DMS114 treated with DMSO at 0.1 percent for 48 hours (cell line): ENCODE measurements around the gene RIMBP2.
"Not testable (repeated sequence)": the region's sequence is repeated elsewhere in the genome, so short reads cannot be mapped to it uniquely, and the experiment has no call there.

ENCODE experiments used
- DNase-seq: peaks from one replicate; lab custom pipeline; 2025; ENCODE audit not compliant: unreplicated experiment; lab: John Stamatoyannopoulos, UW

The RIMBP2 gene

DNA sequence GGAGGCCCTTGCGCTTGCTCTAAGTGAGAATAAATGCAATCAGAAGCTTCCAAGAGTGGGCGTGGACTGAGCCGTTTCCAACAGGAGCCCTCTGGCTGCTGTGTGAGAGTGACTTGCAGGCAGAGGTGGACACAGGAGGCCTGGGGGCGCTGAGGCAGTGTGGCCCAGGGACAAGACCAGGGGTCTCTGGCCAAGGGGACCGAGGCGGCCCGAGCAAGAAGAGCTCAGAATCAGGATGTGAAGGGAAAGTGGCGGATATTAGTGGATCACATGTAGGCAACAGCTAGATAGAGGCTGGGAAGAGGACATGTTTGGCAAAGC, 8.6 kb downstream of the RIMBP2 start:
- DNase-seq = no peak

DNA sequence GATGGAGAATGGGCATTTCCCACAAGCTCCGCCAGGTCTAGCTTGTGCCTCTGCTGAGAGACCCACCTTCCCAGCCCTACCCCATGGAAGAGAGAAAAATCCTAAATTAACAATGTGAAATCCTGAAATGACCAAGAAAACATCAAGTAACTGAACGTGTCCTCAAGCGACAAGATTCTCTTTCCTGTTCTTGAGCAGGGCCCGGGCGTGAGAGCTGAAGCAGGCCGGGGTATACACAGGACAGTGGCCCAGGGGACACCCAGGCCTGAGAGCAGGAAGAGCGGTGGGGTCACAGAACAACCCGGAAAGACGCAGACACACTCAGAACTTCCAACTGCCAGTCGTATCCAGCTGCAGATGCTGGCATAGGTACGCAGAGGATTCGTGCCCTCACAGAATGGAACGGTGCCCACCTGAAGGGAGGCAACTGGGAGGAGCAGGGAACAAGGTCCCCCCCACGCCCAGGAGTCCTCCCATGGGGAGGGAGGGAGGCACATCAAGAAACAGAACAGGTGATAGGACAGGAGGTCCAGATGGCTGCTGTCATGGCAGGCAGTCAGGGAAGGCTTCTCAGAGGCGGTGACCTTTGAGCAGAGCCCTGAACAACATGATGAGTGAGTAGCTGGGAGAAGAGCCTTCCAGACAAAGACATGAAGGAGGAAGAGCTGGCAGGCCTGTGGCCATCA, 9.1 kb downstream of the RIMBP2 start:
- no peak for DNase-seq

DNA sequence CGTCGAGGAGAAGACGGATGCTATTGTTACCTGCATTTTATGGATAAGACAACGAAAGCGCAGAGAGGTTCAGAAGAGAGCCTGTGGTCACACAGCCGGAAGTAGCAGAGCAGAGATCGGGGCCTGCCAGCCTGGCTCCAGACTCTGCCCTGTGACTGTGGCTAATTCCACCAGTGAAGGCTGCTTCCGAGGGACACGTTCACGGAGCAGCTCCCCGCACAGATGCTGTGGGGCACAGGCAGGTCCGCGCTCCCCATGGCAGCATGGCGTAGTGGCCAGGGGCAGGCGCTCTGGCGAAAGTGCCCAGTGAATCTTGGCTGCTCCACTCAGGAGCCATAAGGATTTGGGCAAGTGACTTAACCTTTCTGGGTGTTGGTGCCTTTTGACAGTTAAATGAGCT, 9.8 kb downstream of the RIMBP2 start:
- no peak for DNase-seq

DNA sequence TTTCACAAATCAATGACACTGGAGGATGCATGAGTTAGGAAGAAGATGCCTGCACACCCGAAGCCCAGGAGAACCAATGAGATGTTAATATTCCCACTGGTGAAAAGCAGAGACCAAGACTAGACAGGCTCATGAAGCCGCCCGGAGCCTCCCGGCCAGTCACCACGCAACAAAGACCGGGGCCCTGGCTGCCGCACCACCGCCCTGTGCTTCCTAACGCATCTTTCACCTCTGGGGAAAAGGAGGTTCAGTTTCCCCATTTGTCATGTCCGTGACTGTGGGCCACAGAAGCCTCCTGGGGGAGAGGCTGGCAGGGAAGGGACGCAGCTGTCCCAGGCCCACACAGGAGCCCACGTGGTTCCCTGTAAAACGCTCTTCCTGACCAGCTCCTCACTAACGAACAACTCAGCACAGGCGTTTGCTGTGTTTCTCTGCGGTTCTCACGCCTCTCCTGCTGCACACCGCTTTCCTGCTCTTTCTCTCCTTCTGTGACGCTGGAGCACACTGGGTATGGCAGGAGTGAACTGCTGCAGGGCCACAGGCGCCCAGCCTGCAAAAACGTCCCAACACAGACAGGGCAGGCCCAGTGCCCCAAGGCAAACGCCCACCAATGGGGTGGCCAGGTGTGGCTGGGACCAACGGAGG, 10.8 kb downstream of the RIMBP2 start:
- no peak for DNase-seq

DNA sequence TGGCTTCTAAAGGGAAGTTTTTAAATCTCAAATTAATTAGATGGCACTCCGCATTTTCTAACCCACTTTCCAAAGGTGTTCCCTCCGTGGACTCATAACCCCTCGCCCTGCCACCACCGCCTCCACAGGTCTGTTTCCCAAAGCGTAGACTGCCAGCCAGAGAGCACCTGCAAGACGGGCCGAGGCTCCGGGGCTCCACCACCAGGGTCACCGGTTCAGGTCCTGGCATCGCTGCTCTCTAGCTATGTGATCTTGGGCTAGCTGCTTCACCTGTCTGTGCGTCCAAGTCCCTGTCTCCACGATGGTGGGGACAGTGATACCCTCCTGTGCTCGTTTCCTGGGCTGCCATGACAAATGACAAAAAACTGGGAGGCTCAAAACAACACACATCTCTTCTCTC, 11.5 kb downstream of the RIMBP2 start:
- no peak for DNase-seq

DNA sequence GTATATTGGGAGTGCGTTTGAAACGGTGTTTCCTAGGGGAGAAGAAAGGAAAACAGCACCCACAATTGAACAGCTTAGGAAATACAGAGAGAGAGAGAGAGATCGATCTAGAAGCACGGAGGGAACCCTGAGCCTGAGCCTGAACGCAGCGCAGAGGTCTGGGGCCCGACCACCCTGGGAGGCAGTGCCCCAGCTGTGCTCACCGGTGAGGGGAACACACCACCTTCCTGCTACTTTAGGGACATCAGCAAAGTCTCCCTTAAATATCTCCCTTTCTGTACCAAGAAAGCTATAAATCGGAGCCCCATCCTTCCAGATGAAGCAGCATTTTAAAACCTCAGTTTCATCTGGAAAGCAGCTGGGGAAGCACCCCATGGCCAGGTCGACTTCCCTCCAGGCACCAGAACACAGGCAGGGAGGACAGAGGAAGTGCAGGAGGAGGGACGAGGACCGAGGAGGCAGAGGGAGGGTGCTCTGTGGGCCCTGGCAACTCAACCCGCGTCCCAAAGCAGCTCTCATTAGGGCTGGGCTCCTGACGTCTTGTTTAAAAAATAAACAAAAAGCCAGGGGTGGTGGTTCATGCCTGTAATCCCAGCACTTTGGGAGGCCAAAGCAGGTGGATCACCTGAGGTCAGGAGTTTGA, 12.2 kb downstream of the RIMBP2 start:
- DNase-seq = no peak

DNA sequence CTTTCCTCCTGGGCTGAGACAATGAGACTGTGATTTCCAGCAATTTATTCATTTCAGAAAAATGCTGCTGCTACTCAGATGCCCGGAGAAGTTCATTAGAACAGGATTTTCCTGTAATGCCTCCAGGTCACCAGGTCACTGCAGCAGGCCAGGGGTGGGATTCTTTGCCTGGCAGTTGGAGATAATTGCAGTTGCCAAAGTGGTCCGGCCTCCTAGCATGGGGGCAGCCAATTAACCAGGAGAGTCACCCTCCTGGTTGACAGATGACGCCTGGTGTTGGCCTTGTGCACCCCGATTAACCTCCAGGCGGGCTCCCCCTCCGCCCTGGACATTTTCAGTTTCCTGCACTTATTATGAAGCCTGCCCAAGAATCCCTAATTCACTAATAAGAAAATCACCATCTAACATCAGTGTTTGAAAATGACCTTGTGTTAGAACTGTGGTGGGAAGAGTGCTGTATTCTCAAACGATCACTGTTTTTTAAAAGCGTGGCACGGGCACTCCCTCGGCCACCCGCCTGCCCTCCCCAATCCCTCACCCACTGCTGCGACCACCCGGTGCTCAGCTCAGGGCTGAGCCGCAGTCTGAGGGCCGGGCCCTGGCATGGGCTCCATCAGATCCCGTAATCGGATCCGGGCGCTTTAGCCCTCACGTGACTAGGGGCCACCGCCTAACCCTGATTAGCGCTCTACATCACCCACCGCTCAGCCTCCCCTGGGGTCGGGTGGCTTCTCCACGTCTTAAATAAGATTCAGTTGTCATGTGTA, 12.9 kb downstream of the RIMBP2 start:
- DNase-seq = no peak

DNA sequence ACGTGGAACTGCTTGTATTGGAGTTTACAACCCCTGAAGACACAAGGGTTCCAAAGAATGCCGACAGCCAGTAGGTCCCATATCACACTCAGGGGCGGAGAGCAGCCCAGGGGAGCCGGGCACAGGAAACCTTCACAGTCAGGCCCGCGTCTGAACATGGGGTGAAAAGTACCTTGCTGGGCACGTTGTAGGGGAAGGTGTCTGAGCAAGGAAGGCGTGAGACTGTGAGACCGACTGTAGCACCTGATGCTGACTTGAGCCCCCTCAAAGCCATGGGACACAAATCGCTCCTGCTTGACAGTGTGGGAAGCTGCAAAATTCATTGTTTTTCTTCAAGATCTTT, 14.7 kb downstream of the RIMBP2 start:
- DNase-seq = no peak

DNA sequence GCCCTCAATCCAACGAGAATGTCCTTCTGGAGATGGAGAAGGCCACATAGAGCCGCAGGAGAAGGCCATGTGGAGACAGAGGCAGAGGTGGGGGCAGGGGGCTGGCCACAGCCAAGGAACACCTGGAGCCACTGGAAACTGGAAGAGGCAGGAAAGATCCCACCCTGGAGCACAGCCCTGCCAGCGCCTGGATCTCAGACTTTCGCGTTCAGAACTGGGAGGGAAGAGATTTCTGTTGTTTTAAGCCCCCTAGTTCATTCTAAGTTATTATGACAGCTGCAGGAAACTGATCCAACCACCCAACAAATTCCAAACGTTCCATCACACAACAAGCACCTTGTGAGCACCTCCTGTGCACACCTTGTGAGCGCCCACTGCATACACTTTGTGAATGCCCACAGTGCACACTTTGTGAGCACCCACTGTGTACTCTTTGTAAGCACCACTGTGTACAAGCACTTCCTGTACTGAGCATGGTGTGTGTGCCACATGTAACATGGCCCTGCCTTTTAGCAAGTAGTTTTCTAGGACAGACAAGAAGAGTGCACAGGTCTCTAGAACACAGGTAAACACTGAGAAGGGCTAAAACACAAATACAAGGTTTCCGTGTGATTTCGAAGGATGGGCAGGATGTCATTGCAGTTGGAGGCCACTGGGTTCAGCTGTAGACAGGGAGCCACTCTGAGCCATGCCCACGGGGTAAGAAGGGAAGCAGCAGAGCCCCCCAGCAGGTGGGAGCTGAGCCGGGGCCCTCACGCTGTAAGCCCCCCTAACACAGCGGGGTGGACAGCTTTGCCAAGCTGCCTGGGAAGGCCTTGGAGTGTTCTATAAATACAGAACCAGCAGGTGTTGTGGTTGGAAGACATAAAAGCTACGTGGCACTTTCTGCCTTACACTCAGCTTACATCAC, 15.4 kb downstream of the RIMBP2 start:
- no peak for DNase-seq

DNA sequence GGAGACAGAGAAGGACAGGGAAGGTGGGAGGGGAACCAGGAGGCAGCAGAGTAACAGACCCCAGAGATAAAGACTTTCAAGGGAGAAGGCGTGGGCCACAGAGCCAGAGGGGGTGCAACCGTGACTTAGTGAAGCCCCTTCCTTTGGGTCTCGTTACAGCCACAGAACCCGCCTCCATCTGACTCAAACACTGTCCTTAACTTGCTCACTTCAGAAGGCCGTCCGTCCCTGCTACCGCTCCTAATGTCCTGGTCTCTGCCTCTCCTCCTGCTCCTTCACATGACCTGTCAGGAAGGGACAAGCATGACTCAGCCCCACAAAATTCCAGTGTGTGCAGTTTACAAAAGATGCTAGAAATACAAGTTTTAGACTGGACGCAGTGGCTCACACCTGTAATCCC, 18.0 kb downstream of the RIMBP2 start:
- DNase-seq = no peak

DNA sequence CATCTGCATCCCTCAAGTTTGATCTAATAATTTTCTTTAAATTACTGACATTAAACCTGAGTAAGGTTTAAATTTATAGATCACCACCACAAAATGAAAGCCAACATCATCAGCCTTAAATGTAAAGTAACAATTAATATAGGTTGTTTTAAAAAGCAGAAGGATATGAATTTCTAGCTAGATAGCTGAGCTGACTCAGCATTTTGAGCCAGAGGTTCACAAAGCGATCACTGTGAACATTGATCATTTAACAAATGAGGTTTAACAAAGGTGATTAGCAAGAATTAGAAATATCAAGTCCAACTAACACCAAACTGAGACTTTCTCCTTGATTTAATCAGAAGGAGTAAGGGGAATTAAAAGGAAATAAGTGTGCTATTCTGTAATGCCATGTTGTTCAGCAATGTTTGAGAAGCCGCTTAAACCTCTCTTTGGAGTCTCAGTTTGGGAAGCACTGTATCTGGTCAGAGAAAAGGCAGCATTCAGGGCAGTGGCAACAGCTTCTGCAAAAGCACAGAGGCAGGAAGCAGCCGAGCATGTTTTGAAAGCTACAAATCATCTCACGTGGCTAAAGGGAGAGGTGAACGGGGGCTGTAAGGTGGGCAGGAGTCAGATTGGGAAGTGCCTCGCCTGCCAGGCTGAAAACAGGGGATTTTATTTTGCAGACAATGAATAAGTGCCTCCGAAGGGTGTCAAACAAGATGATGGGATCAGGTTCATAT, 19.6 kb downstream of the RIMBP2 start:
- no peak for DNase-seq

DNA sequence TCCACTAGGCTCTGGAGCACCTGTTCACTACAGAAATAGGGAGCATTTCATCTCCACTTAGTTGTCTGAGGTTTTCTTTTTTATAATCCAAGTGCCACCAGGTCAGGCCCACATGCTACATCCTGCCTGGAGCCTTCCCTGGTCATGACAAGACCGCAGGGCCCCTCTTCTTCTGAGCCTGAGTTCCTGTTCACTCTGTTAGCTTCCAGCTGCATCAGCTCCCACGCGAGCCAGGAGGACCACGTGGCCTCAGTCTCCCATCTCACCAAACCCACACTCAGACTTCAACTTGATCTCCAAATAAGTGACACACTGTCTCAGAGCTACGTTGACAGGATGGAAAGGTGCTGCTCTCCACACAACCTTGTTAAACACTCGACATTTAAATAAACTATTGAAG, 21.0 kb downstream of the RIMBP2 start:
- DNase-seq = no peak

DNA sequence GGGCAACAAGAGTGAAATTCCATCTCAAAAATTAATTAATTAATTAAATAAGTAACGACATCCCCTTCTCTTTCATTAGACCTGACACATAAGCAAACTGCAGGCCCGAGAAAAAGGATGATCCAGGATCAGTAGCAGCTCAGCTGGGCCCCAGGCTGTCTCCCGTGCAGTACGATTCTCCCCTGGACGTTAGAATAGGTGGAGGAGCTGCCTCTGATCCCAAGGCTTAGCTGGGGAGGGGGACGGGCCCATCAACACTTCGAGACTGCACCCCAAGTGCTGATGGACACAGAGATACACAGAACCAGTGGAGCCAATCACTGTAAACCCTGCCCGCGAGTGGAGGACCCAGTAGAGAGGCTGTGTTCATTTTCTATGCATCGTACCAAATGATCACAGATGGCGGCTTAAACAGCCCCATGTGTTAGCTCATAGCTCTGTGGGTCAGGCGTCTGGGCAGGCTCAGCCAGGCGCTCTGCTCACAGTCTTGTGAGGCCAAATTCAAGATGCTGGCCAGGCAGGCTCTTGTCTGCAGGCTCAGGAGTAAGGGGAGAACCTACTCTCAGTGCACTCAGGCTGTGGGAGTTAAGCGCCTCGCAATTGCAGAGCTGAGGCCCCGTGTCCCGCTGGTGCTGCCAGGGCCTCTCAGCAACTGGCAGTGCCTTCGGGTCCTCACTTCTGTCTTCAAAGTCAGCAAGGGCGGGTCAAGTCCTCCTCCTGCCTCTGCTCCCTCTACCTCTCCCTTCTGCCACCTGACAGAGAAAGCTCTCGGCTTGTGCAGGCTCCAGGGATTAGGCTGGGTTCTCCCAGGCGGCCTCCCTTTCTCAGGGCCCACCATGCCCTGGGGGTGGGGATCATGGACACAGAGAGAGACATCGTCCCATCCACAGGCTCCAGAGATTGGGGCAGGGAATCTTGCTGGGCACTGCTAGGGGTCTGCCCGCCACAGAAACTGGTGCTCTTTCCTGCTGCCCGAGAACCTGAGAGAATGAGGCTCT, 26.4 kb downstream of the RIMBP2 start:
- DNase-seq = no peak

DNA sequence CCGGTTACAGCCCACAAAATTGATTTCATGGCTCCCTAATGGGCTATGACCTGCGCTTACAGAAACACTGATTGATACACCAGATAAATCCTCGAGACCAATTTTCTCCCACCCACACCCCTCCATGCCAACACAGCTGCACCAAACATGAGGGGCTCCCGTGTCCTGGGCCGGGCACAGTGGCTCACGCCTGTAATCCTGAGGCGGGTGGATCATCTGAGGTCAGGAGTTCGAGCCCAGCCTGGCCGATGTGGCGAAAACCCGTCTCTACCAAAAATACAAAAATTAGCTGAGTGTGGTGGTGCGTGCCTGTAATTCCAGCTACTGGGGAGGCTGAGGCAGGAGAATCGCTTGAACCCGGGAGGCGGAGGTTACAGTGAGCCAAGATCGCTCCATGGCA, 27.1 kb downstream of the RIMBP2 start:
- not testable (repeated sequence) for DNase-seq

DNA sequence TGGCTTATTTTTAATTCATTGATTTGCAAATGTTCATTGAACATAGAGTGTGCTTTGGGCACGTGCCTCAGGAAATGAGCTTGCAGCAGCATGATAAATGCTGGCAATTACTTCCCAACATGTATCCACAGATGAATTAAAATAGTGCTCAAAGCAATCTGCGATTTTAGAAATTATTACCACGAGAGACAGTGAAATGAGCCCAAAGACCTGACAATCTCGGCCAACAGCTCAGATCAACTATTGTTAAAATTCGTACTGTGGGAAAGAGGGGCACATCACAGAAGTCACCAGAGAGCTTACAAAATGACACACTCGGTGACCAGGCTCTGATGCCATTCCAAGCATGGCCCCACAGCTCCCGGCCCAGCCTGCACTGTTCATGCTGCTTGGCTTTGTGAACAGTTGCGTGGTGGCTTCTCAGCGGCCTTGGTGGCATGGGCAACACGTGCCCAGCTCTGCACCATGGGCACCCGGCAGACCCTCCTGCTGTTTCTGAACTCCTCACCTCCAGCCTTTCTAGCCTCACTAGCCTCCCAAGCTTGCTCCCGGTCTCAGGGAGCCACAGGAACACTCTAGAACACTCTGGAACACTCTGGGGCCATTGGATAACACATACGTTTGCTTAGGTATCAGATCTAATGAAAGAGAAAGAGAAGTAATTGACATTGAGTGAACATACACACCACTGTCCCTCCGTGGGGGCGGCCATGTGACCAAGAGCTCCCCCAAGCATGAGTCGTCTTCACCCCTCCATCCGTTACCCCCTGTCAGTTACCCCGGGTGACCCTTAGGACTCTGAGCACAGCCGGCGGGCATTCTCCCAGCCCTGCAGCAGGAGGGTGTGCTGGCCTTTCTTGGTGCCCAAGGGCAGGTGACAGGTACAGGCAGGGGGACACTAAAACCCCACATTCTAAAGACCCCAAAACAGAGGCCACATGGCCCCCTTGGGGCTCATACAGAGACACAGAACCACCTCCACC, 28.0 kb downstream of the RIMBP2 start:
- DNase-seq = no peak

DNA sequence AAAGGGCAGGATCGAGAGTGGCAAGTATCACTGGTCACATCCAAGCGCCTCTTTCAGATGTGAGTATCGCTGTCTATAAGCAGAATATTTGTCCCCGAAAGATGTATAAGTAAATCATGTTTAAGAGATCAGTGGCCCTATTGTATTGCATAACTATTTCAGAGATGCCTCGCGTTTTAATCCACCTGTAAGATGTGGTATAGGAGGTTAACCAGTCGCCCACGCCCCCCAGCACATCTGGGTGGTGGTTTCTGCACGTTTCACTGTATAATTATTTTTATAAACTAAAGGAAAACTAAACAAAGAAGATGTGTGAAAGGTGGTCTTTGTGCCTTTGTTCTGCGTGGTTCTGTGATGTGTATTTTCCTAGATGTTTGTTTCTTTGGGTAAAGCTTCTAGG, 28.9 kb downstream of the RIMBP2 start:
- DNase-seq = no peak

DNA sequence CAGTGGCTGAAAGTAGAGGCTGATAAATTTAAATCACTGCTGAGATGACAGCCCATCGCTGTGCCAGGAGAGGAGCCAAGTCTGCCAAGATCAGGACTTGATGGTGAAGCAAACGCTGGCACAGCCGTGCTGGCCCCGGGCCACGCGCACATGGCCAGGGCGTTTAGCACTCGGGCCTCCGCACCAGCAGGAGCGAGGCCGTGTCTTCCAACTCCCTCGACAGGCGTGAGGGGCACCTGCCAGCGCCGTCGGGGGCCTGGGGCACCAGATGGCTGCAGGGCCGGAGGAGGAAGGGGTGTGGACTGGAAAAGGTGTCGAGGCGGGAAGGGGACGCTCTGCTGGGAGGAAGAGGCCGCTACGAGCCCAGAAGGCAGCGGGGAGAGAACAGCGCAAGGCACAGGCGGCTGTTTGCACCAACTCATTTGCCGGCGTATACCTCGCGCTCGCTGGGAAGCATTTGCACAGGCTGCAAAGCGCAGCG, 29.5 kb downstream of the RIMBP2 start:
- DNase-seq = no peak

DNA sequence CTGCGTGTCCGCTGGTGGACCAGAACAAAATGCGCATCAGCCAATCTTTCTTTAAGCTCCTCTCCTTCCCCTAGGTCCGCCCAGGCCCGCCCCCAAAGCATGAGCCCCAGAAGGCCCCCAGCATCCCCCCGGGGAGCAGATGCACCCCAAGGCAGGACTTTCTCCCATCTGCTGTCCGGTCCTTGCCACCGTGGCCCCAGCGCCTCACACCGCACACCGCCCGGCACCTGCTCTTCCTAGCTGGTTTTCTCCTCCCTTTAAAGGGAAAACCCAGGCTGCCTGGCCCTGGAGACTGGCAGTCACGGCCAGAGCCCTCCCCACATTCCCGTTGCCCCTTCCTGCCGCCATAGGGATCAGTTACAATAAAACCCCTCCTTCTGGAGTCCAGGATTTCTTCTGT, 30.2 kb downstream of the RIMBP2 start:
- no peak for DNase-seq
